Transverse colon (tissue), 4 donors: ENCODE results near the gene USP13. TPM values are rescaled to one million over a fixed set of nuclear protein-coding genes. Genes with fewer than 3 reads are reported as not detected.

Experiments used
- DNase-seq: peaks from one replicate; pipeline ENCODE4 v3.0.0-alpha.2; 2019
- H3K27ac ChIP-seq, 4 donors: fragments of 200-600 bp; sonication (generic); 2 replicates each; pipeline ENCODE4 v1.5.1; 2016 to 2018; ENCODE audit warnings: inconsistent platforms in 4 of 4
- H3K27me3 ChIP-seq: fragments of 200-600 bp; sonication (generic); 2 replicates; pipeline ENCODE4 v1.5.1; 2017; ENCODE audit warnings: inconsistent platforms
- H3K36me3 ChIP-seq, 4 donors: fragments of 200-600 bp; sonication (generic); 2 replicates each; pipeline ENCODE4 v1.5.1; 2017 to 2019; ENCODE audit warnings: inconsistent platforms in 4 of 4
- H3K4me1 ChIP-seq, 4 donors: fragments of 200-600 bp; sonication (generic); 2 replicates each; pipeline ENCODE4 v1.5.1; 2017 to 2020; ENCODE audit warnings: inconsistent platforms in 4 of 4
- H3K4me3 ChIP-seq, 4 donors: fragments of 200-600 bp; sonication (generic); 1 replicate in 1 of 4; 2 replicates in 3 of 4; pipeline versions ENCODE4 v1.5.1 to v1.6.1; 2017 to 2019; ENCODE audit warnings: inconsistent platforms in 4 of 4
- H3K9me3 ChIP-seq, 2 donors: fragments of 200-600 bp; sonication (generic); 2 replicates each; pipeline ENCODE4 v1.5.1; 2017 to 2019; ENCODE audit warnings: inconsistent platforms in 2 of 2
- EP300 ChIP-seq: sonication (generic); formaldehyde crosslinking; IDR thresholded peaks from one replicate; pipeline ENCODE4 v1.6.1; 2017; ENCODE audit warnings: antibody characterized with exemption, low read depth
- POLR2A ChIP-seq: fragments of 450-650 bp; IDR thresholded peaks from one replicate; pipeline ENCODE4 v1.6.1; 2016; ENCODE audit warnings: antibody characterized with exemption, mild to moderate bottlenecking, moderate library complexity
- POLR2AphosphoS5 ChIP-seq, 3 donors: sonication (generic); formaldehyde crosslinking; IDR thresholded peaks; one replicate each; pipeline ENCODE4 v1.6.1; 2016; ENCODE audit warnings: antibody characterized with exemption in 3 of 3
- WGBS, 2 donors: methylation state at CpG; one replicate each; pipeline ENCODE4 v1.1.5; 2018; ENCODE audit warnings: low coverage in 1 of 2; 5-methylcytosine and 5-hydroxymethylcytosine counted together
- in situ Hi-C, 4 donors: fragments of 200-750 bp; cut with MboI; loops; one replicate each; pipeline versions ENCODE4 v1.15.0 to v1.15.1; 2017; ENCODE audit warnings: low sequenced_read_pairs in 3 of 4, low pct_ligation_motif_present in 1 of 4, low pct_unique_long_range_greater_than_20kb in 1 of 4
- intact Hi-C: fragments of 100-400 bp; cut with DNase I; formaldehyde crosslinking; loops from one replicate; pipeline ENCODE4 v1.15.1; 2023; ENCODE audit warnings: low total_unique reads
- total RNA-seq, 4 donors: library from RNA; depleted of rRNA; stranded (reverse); fragments of >200 nt; gene quantifications; one replicate each; pipeline ENCODE4 v1.1.0, GENCODE V29; 2016
- TF ChIP-seq, protein P1 (sequence below), 5 experiments: fragments of 200-600 bp in 3 of 5; fragments of 450-650 bp in 2 of 5; sonication (generic) in 3 of 5; IDR thresholded peaks; 1 replicate in 2 of 5; 2 replicates in 3 of 5; pipeline ENCODE4 v1.5.1; 2016 to 2017; ENCODE audit warnings: antibody characterized with exemption in 5 of 5, inconsistent platforms in 3 of 5, mild to moderate bottlenecking in 2 of 5, moderate library complexity in 1 of 5

Gene USP13
- total RNA-seq, 4 donors from 2014 or later: 2.0 to 3.7 (median 2.7) TPM

DNA sequence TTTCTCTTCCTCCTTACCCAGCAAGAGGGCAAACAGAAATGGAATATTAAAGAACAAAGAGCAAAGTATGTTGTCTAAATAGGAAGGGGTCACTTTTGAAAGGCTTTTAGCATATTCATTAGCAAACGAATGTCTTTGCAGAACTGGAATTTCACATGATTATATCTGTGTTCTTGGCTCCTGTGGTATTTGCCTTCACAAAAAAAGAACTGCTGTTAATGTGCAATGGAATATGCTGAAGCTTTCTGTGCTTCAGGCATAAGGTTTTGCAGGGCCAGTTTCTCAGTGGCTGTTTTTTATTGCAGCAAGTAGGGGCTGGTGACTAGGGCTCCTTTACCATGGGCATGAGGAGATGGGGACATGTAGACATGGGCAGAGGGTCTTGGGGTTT is 173.4 kb downstream of the USP13 start:
- no peak for TF ChIP-seq POLR2AphosphoS5 (IDR thresholded peaks at IDR 0.05)
- TF ChIP-seq POLR2A: no peak
- TF ChIP-seq, protein P1, sequence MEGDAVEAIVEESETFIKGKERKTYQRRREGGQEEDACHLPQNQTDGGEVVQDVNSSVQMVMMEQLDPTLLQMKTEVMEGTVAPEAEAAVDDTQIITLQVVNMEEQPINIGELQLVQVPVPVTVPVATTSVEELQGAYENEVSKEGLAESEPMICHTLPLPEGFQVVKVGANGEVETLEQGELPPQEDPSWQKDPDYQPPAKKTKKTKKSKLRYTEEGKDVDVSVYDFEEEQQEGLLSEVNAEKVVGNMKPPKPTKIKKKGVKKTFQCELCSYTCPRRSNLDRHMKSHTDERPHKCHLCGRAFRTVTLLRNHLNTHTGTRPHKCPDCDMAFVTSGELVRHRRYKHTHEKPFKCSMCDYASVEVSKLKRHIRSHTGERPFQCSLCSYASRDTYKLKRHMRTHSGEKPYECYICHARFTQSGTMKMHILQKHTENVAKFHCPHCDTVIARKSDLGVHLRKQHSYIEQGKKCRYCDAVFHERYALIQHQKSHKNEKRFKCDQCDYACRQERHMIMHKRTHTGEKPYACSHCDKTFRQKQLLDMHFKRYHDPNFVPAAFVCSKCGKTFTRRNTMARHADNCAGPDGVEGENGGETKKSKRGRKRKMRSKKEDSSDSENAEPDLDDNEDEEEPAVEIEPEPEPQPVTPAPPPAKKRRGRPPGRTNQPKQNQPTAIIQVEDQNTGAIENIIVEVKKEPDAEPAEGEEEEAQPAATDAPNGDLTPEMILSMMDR (IDR thresholded peaks at IDR 0.05): no peak
- no peak for TF ChIP-seq EP300
- H3K4me1 ChIP-seq: no peaks in the 10 kb centered on the region
- peaks cover 5% of the 10 kb centered on the region for H3K27me3 ChIP-seq
- H3K4me3 ChIP-seq: no peak overlapping the region
- 15 to 19% methylated on average over 1 of the region's 1 CpG for WGBS, 2 donors
- intact Hi-C loops (no loop called here), in situ Hi-C loops (no loop called here)
- DNase-seq: no peak
- no peak overlapping the region for H3K27ac ChIP-seq
- no peaks in the 10 kb centered on the region for H3K36me3 ChIP-seq
- H3K9me3 ChIP-seq: no peaks in the 10 kb centered on the region

DNA sequence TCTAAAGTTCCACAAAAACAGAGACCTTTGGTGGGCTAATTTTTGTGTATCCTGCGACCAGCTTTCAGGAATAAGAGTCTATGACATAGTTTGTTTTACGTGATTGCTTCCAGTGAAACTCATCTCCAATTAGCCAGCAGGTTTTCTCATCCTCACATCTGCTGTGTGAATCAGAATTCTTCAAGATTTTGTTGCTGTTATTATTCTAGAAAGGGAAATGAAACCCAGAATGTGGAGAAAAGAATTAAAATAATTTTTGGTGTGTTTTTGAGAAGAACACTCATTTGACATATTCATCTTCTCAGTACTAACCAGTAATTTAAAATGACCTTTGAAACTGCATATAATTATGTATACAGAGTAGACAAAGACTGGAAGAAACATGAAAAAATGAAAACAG is 175.9 kb downstream of the USP13 start:
- TF ChIP-seq POLR2AphosphoS5 (IDR thresholded peaks at IDR 0.05) (no peak), EP300 (no peak), POLR2A (no peak)
- TF ChIP-seq, protein P1 (IDR thresholded peaks at IDR 0.05): no peak
- Histone ChIP-seq H3K9me3 (no peaks in the 10 kb centered on the region), H3K27me3 (peaks cover 3% of the 10 kb centered on the region), H3K36me3 (no peaks in the 10 kb centered on the region), H3K27ac (no peak overlapping the region), H3K4me1 (no peaks in the 10 kb centered on the region), H3K4me3 (no peak overlapping the region)
- intact Hi-C loops (no loop called here), in situ Hi-C loops (no loop called here)
- 78% methylated on average over 2 of the region's 2 CpGs for WGBS, 2 donors
- DNase-seq: no peak

DNA sequence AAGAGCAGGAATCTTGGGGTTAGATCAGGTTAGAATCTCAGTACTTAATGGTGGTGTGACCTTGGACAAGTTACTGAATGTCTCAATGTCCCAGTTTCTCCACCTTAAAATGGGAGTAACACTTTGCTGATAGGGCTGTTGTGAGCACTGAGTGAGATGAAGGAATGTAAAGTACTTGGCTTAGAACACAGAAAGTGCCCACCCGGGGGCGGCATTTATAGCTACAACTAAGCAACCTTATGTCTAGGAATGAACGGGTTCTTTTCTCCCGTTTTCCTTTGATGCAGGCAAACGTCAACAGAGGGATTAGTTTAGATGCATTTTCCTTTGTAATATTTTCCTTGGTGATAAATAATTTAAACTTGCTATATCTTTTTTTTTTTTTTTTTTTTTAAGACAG is 176.6 kb downstream of the USP13 start:
- Histone ChIP-seq H3K9me3 (no peaks in the 10 kb centered on the region), H3K4me1 (no peaks in the 10 kb centered on the region), H3K36me3 (no peaks in the 10 kb centered on the region), H3K27ac (no peak overlapping the region), H3K27me3 (peaks cover 3% of the 10 kb centered on the region), H3K4me3 (no peak overlapping the region)
- TF ChIP-seq, protein P1 (IDR thresholded peaks at IDR 0.05): no peak
- TF ChIP-seq POLR2AphosphoS5 (IDR thresholded peaks at IDR 0.05) (no peak), EP300 (no peak), POLR2A (no peak)
- intact Hi-C loops (no loop called here), in situ Hi-C loops (no loop called here)
- DNase-seq: no peak
- WGBS, 2 donors: 62 to 82% methylated on average over 5 of the region's 5 CpGs

DNA sequence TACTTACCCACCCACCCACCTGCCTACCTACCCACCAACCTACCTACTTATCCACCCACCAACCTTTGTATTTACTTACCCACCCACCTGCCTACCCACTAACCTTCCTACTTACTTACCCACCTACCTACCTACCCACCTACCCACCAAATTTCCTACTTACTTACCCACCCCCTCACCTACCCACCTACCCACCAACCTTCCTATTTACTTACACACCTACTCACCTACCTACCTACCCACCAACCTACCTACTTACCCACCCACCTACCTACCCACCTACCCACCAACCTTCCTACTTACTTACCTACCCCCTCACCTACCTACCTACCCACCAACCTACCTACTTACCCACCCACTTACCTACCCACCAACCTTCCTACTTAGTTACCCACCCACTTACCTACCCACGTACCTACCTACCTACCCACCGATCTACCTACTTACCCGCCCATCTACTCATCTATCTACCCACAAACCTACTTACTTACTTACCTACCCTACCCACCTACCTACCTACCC is 179.6 kb downstream of the USP13 start:
- 81 to 87% methylated on average over 3 of the region's 3 CpGs for WGBS, 2 donors
- H3K27ac ChIP-seq: no peak overlapping the region
- in situ Hi-C loops (no loop called here), intact Hi-C loops (no loop called here)
- no peak overlapping the region for H3K4me3 ChIP-seq
- no peaks in the 10 kb centered on the region for H3K9me3 ChIP-seq
- no peak for DNase-seq
- no peaks in the 10 kb centered on the region for H3K4me1 ChIP-seq
- no peaks in the 10 kb centered on the region for H3K36me3 ChIP-seq
- TF ChIP-seq EP300: no peak
- no peak for TF ChIP-seq POLR2AphosphoS5 (IDR thresholded peaks at IDR 0.05)
- TF ChIP-seq, protein P1 (IDR thresholded peaks at IDR 0.05): no peak
- no peak for TF ChIP-seq POLR2A
- peaks cover 3% of the 10 kb centered on the region for H3K27me3 ChIP-seq
